Nephron progenitor cell (in vitro differentiated cells): Measurements from ENCODE around the gene PCED1A.

Experiments used
- DNase-seq: peaks from one replicate; pipeline ENCODE4 v3.0.0; 2021
- H3K27ac Mint-ChIP-seq: 2 replicates; pipeline ENCODE4 v1.8.0; 2021; ENCODE audit warnings: mild to moderate bottlenecking, moderate library complexity, mixed read lengths
- H3K27me3 Mint-ChIP-seq: 2 replicates; pipeline ENCODE4 v1.8.0; 2021; ENCODE audit warnings: mild to moderate bottlenecking, low read depth, mixed read lengths; ENCODE audit not compliant: poor library complexity
- H3K36me3 Mint-ChIP-seq: 2 replicates; pipeline ENCODE4 v1.8.0; 2021; ENCODE audit warnings: low read depth, mixed read lengths
- H3K4me1 Mint-ChIP-seq: 2 replicates; pipeline ENCODE4 v1.8.0; 2021; ENCODE audit warnings: mixed read lengths
- H3K4me3 Mint-ChIP-seq: 2 replicates; pipeline ENCODE4 v1.8.0; 2021; ENCODE audit warnings: mild to moderate bottlenecking, moderate library complexity, mixed read lengths
- H3K9me3 Mint-ChIP-seq: 2 replicates; pipeline ENCODE4 v1.8.0; 2021; ENCODE audit warnings: mild to moderate bottlenecking, moderate library complexity, mixed read lengths
- CTCF ChIP-seq: fragments of 200-600 bp; sonication (generic); IDR thresholded peaks from 2 replicates; pipeline ENCODE4 v1.5.0; 2021; ENCODE audit warnings: antibody characterized with exemption

Gene PCED1A

GRCh38 chr20:2838170-2838797 lies 2.2 kb downstream of the PCED1A start:
- no peak overlapping the region for H3K27ac Mint-ChIP-seq
- DNase-seq, result no peak
- H3K9me3 Mint-ChIP-seq, result no peaks in the 10 kb centered on the region
- peaks cover 6% of the 10 kb centered on the region for H3K27me3 Mint-ChIP-seq
- H3K36me3 Mint-ChIP-seq, result peaks cover 45% of the 10 kb centered on the region
- H3K4me1 Mint-ChIP-seq, result peaks cover 14% of the 10 kb centered on the region
- no peak overlapping the region for H3K4me3 Mint-ChIP-seq
- TF ChIP-seq CTCF, result no peak

GRCh38 chr20:2837221-2837960 lies 3.1 kb downstream of the PCED1A start:
- Mint-ChIP-seq H3K27ac (no peak overlapping the region), H3K27me3 (peaks cover 2% of the 10 kb centered on the region), H3K36me3 (peaks cover 45% of the 10 kb centered on the region), H3K4me1 (peaks cover 14% of the 10 kb centered on the region), H3K4me3 (no peak overlapping the region), H3K9me3 (no peaks in the 10 kb centered on the region)
- TF ChIP-seq CTCF, result no peak
- DNase-seq, result no peak

- peaks cover 8% of the 10 kb centered on the region for H3K4me1 Mint-ChIP-seq
- no peak overlapping the region for H3K27ac Mint-ChIP-seq
- no peak for DNase-seq
These were observed 4.4 kb downstream of the PCED1A start for GRCh38 chr20:2836035-2836434.

GRCh38 chr20:2835331-2835796 lies 5.1 kb downstream of the PCED1A start:
- Mint-ChIP-seq H3K27me3 (peaks cover 2% of the 10 kb centered on the region), H3K36me3 (peaks cover 45% of the 10 kb centered on the region), H3K4me1 (peaks cover 8% of the 10 kb centered on the region), H3K4me3 (no peak overlapping the region), H3K9me3 (no peaks in the 10 kb centered on the region), H3K27ac (no peak overlapping the region)
- TF ChIP-seq CTCF, result no peak
- DNase-seq, result no peak

More at GRCh38 chr20:2836035-2836434, 4.4 kb downstream of the PCED1A start:
- no peak for TF ChIP-seq CTCF
- Mint-ChIP-seq H3K36me3 (peaks cover 45% of the 10 kb centered on the region), H3K4me3 (no peak overlapping the region), H3K27me3 (peaks cover 2% of the 10 kb centered on the region), H3K9me3 (no peaks in the 10 kb centered on the region)

- Mint-ChIP-seq H3K36me3 (peaks cover 45% of the 10 kb centered on the region), H3K27ac (no peak overlapping the region), H3K27me3 (peaks cover 7% of the 10 kb centered on the region), H3K9me3 (no peaks in the 10 kb centered on the region), H3K4me3 (no peak overlapping the region), H3K4me1 (peaks cover 7% of the 10 kb centered on the region)
- TF ChIP-seq CTCF, result no peak
- no peak for DNase-seq
These were observed 5.9 kb downstream of the PCED1A start for GRCh38 chr20:2834401-2835110.
